Brain microvascular endothelial cell (primary cell): ENCODE measurements around the gene RBMS3.

Source experiments
- DNase-seq: peaks from one replicate; pipeline ENCODE4 v3.0.0-alpha.2; 2020
- H3K27ac ChIP-seq: fragments of 250-450 bp; sonication (Bioruptor Pico); 2 replicates; pipeline ENCODE4 v1.5.1; 2020; ENCODE audit warnings: mild to moderate bottlenecking, moderate library complexity
- H3K27me3 ChIP-seq: fragments of 250-450 bp; sonication (Bioruptor Pico); replicated peaks from 2 replicates; pipeline ENCODE4 v1.5.1; 2020; ENCODE audit warnings: mild to moderate bottlenecking
- H3K36me3 ChIP-seq: fragments of 250-450 bp; sonication (Bioruptor Pico); replicated peaks from 2 replicates; pipeline ENCODE4 v1.5.1; 2020; ENCODE audit warnings: mild to moderate bottlenecking
- H3K4me3 ChIP-seq: 2 replicates; pipeline ENCODE4 v1.5.1; 2011; ENCODE audit warnings: low read depth, mild to moderate bottlenecking, control low read depth, low read length, moderate library complexity
- in situ Hi-C: cut with HindIII; loops from 2 replicates; pipeline ENCODE4 v1.10.0; 2017; ENCODE audit warnings: low sequenced_read_pairs, low pct_ligation_motif_present
- TF ChIP-seq, protein P1 (sequence below): IDR thresholded peaks from 2 replicates; pipeline ENCODE4 v1.5.1; 2011; ENCODE audit warnings: low read depth, mild to moderate bottlenecking, moderate library complexity, low read length, control low read depth, inconsistent platforms; ENCODE audit errors: missing control alignments

The RBMS3 gene

DNA sequence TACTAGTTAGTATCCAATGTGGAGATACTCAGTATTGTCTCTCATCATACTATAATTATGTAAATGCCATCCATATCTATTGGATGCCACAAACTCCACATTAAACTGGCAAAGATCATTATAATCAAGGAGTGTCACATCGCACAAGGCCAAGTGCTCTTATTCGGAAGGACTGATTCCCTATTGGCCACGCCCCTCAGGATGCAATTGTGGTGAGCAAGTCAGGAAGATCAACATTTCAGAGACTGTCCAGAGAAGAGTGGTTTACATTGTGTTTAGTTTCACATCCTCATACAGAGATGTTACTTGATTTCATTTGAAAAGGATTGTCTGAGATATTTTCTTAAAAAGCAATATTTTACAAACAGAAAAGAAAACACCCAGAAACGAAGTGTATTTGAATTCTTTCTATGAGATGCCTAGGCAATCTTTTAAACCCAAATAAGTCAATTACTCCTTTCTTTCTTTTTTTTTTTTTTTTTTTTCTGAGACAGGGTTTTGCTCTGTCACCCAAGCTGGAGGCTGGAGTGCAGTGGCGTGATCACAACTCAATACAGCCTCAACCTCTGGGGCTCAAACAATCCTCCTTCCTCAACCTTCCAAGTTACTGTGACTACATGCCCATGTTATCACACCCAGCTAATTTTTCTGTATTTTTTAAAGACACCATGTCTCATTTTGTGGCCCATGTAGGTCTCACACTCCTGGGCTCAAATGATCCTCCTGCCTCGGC lies 369.1 kb downstream of the RBMS3 start:
- in situ Hi-C loops: no loop called here
- peak; percentile 75 for DNase-seq
- TF ChIP-seq, protein P1, sequence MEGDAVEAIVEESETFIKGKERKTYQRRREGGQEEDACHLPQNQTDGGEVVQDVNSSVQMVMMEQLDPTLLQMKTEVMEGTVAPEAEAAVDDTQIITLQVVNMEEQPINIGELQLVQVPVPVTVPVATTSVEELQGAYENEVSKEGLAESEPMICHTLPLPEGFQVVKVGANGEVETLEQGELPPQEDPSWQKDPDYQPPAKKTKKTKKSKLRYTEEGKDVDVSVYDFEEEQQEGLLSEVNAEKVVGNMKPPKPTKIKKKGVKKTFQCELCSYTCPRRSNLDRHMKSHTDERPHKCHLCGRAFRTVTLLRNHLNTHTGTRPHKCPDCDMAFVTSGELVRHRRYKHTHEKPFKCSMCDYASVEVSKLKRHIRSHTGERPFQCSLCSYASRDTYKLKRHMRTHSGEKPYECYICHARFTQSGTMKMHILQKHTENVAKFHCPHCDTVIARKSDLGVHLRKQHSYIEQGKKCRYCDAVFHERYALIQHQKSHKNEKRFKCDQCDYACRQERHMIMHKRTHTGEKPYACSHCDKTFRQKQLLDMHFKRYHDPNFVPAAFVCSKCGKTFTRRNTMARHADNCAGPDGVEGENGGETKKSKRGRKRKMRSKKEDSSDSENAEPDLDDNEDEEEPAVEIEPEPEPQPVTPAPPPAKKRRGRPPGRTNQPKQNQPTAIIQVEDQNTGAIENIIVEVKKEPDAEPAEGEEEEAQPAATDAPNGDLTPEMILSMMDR: no peak
- peak overlapping the region; percentile 48 for H3K27ac ChIP-seq
- H3K27me3 ChIP-seq: no peaks in the 10 kb centered on the region
- H3K4me3 ChIP-seq: no peak overlapping the region
- no peaks in the 10 kb centered on the region for H3K36me3 ChIP-seq

DNA sequence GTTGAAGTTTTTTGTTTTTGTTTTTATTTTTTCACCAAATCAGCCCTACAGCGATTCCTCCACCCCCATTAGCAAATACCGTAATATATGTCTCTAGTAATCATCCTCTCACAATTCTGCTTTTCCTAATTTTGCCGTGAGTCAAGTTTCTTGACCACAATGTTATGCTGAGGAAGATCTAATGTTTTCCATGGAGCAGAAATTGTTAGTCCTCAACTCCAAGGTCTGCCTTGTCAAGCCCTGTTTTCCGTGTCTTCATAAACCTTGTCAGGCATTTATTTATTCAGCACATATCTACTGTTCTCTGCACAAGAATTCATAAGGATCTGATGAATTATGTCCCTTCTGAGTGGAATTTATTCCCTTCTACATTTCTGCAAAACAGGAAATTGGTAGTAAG lies 372.8 kb downstream of the RBMS3 start:
- Histone ChIP-seq H3K27me3 (no peaks in the 10 kb centered on the region), H3K36me3 (no peaks in the 10 kb centered on the region), H3K4me3 (no peak overlapping the region), H3K27ac (no peak overlapping the region)
- DNase-seq: no peak
- in situ Hi-C loops: no loop called here
- TF ChIP-seq, protein P1: no peak

DNA sequence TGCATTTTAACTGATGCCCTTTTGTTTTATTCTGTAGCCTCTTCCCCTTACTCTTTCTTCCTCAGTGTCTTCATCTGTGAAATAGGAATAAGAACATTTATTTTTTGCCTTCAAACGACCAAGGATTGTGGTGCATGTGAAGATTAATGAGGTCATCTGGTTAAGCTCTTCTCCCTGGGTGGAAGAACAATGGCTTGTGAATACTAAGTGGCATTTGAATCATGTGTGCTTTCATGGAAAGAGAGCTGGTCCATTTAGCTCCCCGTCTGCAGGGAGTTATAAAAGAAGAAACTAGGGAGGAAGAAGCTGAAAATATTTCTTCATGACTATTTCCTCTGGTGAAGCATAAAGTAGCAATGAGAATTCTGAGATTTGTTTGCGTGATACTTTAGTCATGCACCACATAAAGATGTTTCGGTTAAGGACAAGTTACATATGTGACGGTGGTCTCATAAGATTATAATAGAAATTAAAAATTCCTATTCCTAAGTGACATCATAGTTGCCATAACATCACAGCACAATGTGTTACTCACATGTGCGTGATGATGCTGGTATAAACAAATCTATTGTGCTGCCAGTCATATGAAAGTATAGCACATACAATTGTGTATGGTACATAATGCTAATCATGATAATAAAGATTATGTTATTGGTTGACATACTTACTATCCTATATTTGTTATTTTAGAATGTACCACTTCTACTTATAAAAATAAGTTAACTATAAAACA lies 374.3 kb downstream of the RBMS3 start:
- no peaks in the 10 kb centered on the region for H3K36me3 ChIP-seq
- in situ Hi-C loops: no loop called here
- no peak overlapping the region for H3K27ac ChIP-seq
- no peaks in the 10 kb centered on the region for H3K27me3 ChIP-seq
- TF ChIP-seq, protein P1: no peak
- no peak for DNase-seq
- no peak overlapping the region for H3K4me3 ChIP-seq

DNA sequence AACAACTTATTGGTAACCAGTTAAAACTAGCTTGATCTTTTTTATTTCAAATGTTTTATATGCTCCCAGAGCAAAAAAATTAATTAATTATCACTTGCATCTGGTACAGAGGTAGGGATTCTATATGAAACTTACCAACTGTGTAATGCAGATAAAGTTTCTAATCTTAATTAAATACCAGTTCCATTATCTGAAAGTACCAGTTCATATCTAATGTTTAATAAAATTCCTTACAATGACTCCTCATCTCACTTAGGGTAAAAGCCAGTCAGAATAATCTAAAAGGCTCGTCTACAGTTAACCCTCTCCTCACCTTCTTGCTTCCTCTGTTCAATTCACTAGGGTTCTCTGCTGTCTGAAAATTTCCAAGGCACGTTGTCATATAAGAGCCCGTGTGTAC lies 384.8 kb downstream of the RBMS3 start:
- DNase-seq: no peak
- no peak overlapping the region for H3K4me3 ChIP-seq
- in situ Hi-C loops: no loop called here

DNA sequence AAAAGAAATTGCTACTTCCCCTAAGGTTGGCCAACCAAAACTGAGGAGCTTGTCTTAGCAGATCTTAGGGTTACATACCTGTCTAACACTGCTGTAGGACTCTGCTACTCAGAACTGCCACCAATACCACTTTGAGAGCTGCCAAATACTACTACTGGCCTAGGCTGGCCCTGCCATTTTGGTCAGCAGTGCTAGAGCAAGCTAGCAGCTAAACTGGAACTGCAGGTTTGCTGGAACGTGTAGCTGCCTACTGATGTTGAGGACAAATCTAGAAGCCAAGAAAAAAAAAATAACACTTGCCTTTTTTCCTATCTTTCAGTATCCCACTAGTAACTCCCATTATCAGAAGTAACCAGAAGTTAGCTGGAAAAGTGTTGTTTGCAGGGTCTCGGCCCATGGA lies 387.4 kb downstream of the RBMS3 start:
- Histone ChIP-seq H3K27me3 (no peaks in the 10 kb centered on the region), H3K36me3 (no peaks in the 10 kb centered on the region), H3K4me3 (no peak overlapping the region), H3K27ac (no peak overlapping the region)
- DNase-seq: no peak
- TF ChIP-seq, protein P1: no peak
- in situ Hi-C loops: no loop called here

More for the DNA sequence above, 384.8 kb downstream of the RBMS3 start:
- no peaks in the 10 kb centered on the region for H3K36me3 ChIP-seq
- TF ChIP-seq, protein P1: no peak
- no peak overlapping the region for H3K27ac ChIP-seq
- no peaks in the 10 kb centered on the region for H3K27me3 ChIP-seq
